ENCODE results near the gene REEP5. TPM values are rescaled to one million over a fixed set of nuclear protein-coding genes. Genes with fewer than 3 reads are reported as not detected.

The REEP5 gene
- polyA plus RNA-seq, 1 of the 3 experiments (the other 2 are of a cell fraction): 124 TPM

- CTCF ChIA-PET: no interaction called here
- Histone ChIP-seq H3K4me2 (no peak overlapping the region), H2AFZ (ENCODE audit: low read depth) (no peak overlapping the region), H4K20me1 (ENCODE audit: insufficient read depth) (no peaks in the 10 kb centered on the region), H3K4me3 (ENCODE audit: low read depth in 2 of 2, low read length in 1 of 2) (no peak overlapping the region), H3K9ac (no peak overlapping the region), H3F3A (replicated peaks; ENCODE audit: insufficient read depth) (peaks cover 16% of the 10 kb centered on the region), H3K36me3 (replicated peaks in 1 of 2; ENCODE audit: control insufficient read depth in 1 of 2, insufficient read depth in 2 of 2, low read length in 1 of 2) (no peaks in the 10 kb centered on the region), H3K27me3 (ENCODE audit: insufficient read depth) (no peaks in the 10 kb centered on the region), H3K9me3 (no peaks in the 10 kb centered on the region), H3K9me2 (no peaks in the 10 kb centered on the region), H3K27ac (ENCODE audit: low read depth in 2 of 2, low read length in 1 of 2) (no peak overlapping the region), H3K79me2 (ENCODE audit: insufficient read depth) (no peaks in the 10 kb centered on the region), H3K4me1 (ENCODE audit: control insufficient read depth in 1 of 2, insufficient read depth in 2 of 2, low read depth in 1 of 2, low read length in 1 of 2) (peaks cover 0 to 2% of the 10 kb centered on the region in 2 experiments; a peak in 2 of 4 replicates)
- no peak for TF ChIP-seq ELF1 (IDR thresholded peaks at IDR 0.05)
- TF ChIP-seq MEF2A (IDR thresholded peaks at IDR 0.05; ENCODE audit: borderline replicate concordance, low read depth): no peak
- no peak for TF ChIP-seq SIN3A (IDR thresholded peaks at IDR 0.05; ENCODE audit: borderline replicate concordance, low read depth, low read length)
- TF ChIP-seq RCOR1 (IDR thresholded peaks at IDR 0.05; ENCODE audit: low read length): no peak
- TF ChIP-seq IRF3 (IDR thresholded peaks at IDR 0.05; ENCODE audit: low read depth, low read length): no peak
- TF ChIP-seq GABPA (IDR thresholded peaks at IDR 0.05; ENCODE audit: low read depth): no peak
- TF ChIP-seq RXRA (IDR thresholded peaks at IDR 0.05; ENCODE audit: borderline replicate concordance, low read depth): no peak
- TF ChIP-seq CHD2 (IDR thresholded peaks at IDR 0.05; ENCODE audit: low read length, partially characterized antibody): no peak
- no peak for TF ChIP-seq POLR2AphosphoS5 (IDR thresholded peaks at IDR 0.05; ENCODE audit: low read depth, low read length)
- no peak for TF ChIP-seq USF1 (IDR thresholded peaks at IDR 0.05; ENCODE audit: borderline replicate concordance, low read depth)
- no peak for TF ChIP-seq TEAD4 (IDR thresholded peaks at IDR 0.05; ENCODE audit: borderline replicate concordance, insufficient read depth)
- no peak for TF ChIP-seq JUND (IDR thresholded peaks at IDR 0.05)
- no peak for TF ChIP-seq MAX (IDR thresholded peaks at IDR 0.05; ENCODE audit: low read depth)
- TF ChIP-seq FOSL2 (IDR thresholded peaks at IDR 0.05; ENCODE audit: borderline replicate concordance, low read depth): no peak
- no peak for TF ChIP-seq SMC3 (IDR thresholded peaks at IDR 0.05; ENCODE audit: low read depth, low read length)
- DNase-seq: no peak
- 95% methylated on average over 5 of the region's 5 CpGs for WGBS (ENCODE audit: low lambda C conversion rate)
- POLR2A ChIA-PET: no interaction called here
Observed at GRCh38 chr5:112846556-112846955, 75.5 kb downstream of the REEP5 start.

GRCh38 chr5:112844489-112844888, 77.5 kb downstream of the REEP5 start:
- Histone ChIP-seq H3K9ac (no peak overlapping the region), H3K27me3 (ENCODE audit: insufficient read depth) (no peaks in the 10 kb centered on the region), H3K9me3 (no peaks in the 10 kb centered on the region), H3K27ac (ENCODE audit: low read depth in 2 of 2, low read length in 1 of 2) (no peak overlapping the region), H3K4me3 (ENCODE audit: low read depth in 2 of 2, low read length in 1 of 2) (no peak overlapping the region), H3F3A (replicated peaks; ENCODE audit: insufficient read depth) (peaks cover 16% of the 10 kb centered on the region), H2AFZ (ENCODE audit: low read depth) (no peak overlapping the region), H3K36me3 (replicated peaks in 1 of 2; ENCODE audit: control insufficient read depth in 1 of 2, insufficient read depth in 2 of 2, low read length in 1 of 2) (peaks cover 4 to 8% of the 10 kb centered on the region in 2 experiments), H3K4me1 (ENCODE audit: control insufficient read depth in 1 of 2, insufficient read depth in 2 of 2, low read depth in 1 of 2, low read length in 1 of 2) (peaks cover 0 to 2% of the 10 kb centered on the region in 2 experiments; a peak in 2 of 4 replicates), H4K20me1 (ENCODE audit: insufficient read depth) (no peaks in the 10 kb centered on the region), H3K79me2 (ENCODE audit: insufficient read depth) (no peaks in the 10 kb centered on the region), H3K9me2 (no peaks in the 10 kb centered on the region), H3K4me2 (no peak overlapping the region)
- TF ChIP-seq TEAD4 (IDR thresholded peaks at IDR 0.05; ENCODE audit: borderline replicate concordance, insufficient read depth): no peak
- no peak for TF ChIP-seq POLR2AphosphoS5 (IDR thresholded peaks at IDR 0.05; ENCODE audit: low read depth, low read length)
- TF ChIP-seq USF2 (IDR thresholded peaks at IDR 0.05; ENCODE audit: borderline replicate concordance, low read depth, low read length): no peak
- no peak for TF ChIP-seq RFX5 (IDR thresholded peaks at IDR 0.05; ENCODE audit: low read length)
- no peak for TF ChIP-seq USF1 (IDR thresholded peaks at IDR 0.05; ENCODE audit: borderline replicate concordance, low read depth)
- no peak for TF ChIP-seq RCOR1 (IDR thresholded peaks at IDR 0.05; ENCODE audit: low read length)
- no peak for TF ChIP-seq SMC3 (IDR thresholded peaks at IDR 0.05; ENCODE audit: low read depth, low read length)
- no peak for TF ChIP-seq RXRA (IDR thresholded peaks at IDR 0.05; ENCODE audit: borderline replicate concordance, low read depth)
- CTCF ChIA-PET: no interaction called here
- no peak for DNase-seq
- POLR2A ChIA-PET: no interaction called here
- WGBS (ENCODE audit: low lambda C conversion rate): 100% methylated on average over 1 of the region's 1 CpG

All from SK-N-SH (cell line).